Body of pancreas (tissue), 4 donors: ENCODE results near the gene NR6A1. TPM values are rescaled to one million over a fixed set of nuclear protein-coding genes. Genes with fewer than 3 reads are reported as not detected.

Experiments used
- ATAC-seq: fragments of 150-250 bp; one replicate; pipeline ENCODE4 v1.9.1; 2016
- DNase-seq, 4 donors: peaks; one replicate each; pipeline ENCODE4 v3.0.0-alpha.2; 2019
- H3K27ac ChIP-seq, 4 donors: fragments of 200-600 bp; sonication (generic); 1 replicate in 3 of 4; 2 replicates in 1 of 4; pipeline versions ENCODE4 v1.5.1 to v1.6.1; 2016 to 2019; ENCODE audit warnings: mild to moderate bottlenecking in 1 of 4, mixed read lengths in 1 of 4, moderate library complexity in 1 of 4
- H3K27me3 ChIP-seq, 2 donors: fragments of 200-600 bp; sonication (generic); one replicate each; pipeline ENCODE4 v1.6.0; 2016; ENCODE audit warnings: mild to moderate bottlenecking in 1 of 2
- H3K36me3 ChIP-seq, 2 donors: fragments of 200-600 bp; sonication (generic); replicated peaks in 1 of 2; 2 replicates each; pipeline ENCODE4 v1.5.1; 2016; ENCODE audit warnings: low read depth in 2 of 2; ENCODE audit not compliant: insufficient read depth in 1 of 2
- H3K4me1 ChIP-seq: fragments of 200-600 bp; sonication (generic); one replicate; pipeline ENCODE4 v1.6.0; 2016
- H3K4me3 ChIP-seq, 2 donors: fragments of 200-600 bp; sonication (generic); 1 replicate in 1 of 2; 2 replicates in 1 of 2; pipeline ENCODE4 v1.5.1; 2016 to 2019
- H3K9me3 ChIP-seq, 3 donors: fragments of 200-600 bp; sonication (generic); 1 replicate in 2 of 3; 2 replicates in 1 of 3; pipeline ENCODE4 v1.5.1; 2016
- CTCF ChIP-seq, 7 experiments: fragments of 450-650 bp in 4 of 7; fragments of 200-600 bp in 3 of 7; sonication (generic) in 3 of 7; IDR thresholded peaks; one replicate each; pipeline ENCODE4 v1.5.1; 2016 to 2019; ENCODE audit warnings: antibody characterized with exemption in 7 of 7
- POLR2A ChIP-seq, 3 donors: fragments of 450-650 bp; IDR thresholded peaks; one replicate each; pipeline ENCODE4 v1.6.1; 2016; ENCODE audit warnings: antibody characterized with exemption in 3 of 3, mild to moderate bottlenecking in 2 of 3
- WGBS, 2 donors: methylation state at CpG; one replicate each; pipeline ENCODE4 v1.1.5; 2017; 5-methylcytosine and 5-hydroxymethylcytosine counted together
- intact Hi-C: fragments of 100-400 bp; cut with DNase I; formaldehyde crosslinking; loops from one replicate; pipeline ENCODE4 v1.15.1; 2023
- total RNA-seq, 2 donors: library from RNA; depleted of rRNA; stranded (reverse); fragments of >200 nt; gene quantifications; one replicate each; pipeline ENCODE4 v1.1.0, GENCODE V29; 2016

Gene NR6A1
- total RNA-seq, 2 donors from 2014 or later = 3.3 to 3.9 TPM

- no peaks in the 10 kb centered on the region for H3K9me3 ChIP-seq
- WGBS, 2 donors = 86 to 92% methylated on average over 4 of the region's 4 CpGs
- H3K27me3 ChIP-seq = no peaks in the 10 kb centered on the region
- H3K4me3 ChIP-seq = no peak overlapping the region
- DNase-seq (no peak), ATAC-seq (no peak)
- no peaks in the 10 kb centered on the region for H3K36me3 ChIP-seq
- TF ChIP-seq POLR2A (IDR thresholded peaks at IDR 0.05) = no peak
- no peak for TF ChIP-seq CTCF (IDR thresholded peaks at IDR 0.05)
- intact Hi-C loops = no loop called here
- H3K27ac ChIP-seq = no peak overlapping the region
- no peaks in the 10 kb centered on the region for H3K4me1 ChIP-seq
Measured at GRCh38 chr9:124747065-124747464, 24.0 kb downstream of the NR6A1 start.

GRCh38 chr9:124743686-124744348 is 27.3 kb downstream of the NR6A1 start:
- Histone ChIP-seq H3K27me3 (no peaks in the 10 kb centered on the region), H3K9me3 (no peaks in the 10 kb centered on the region), H3K27ac (no peak overlapping the region), H3K4me1 (no peaks in the 10 kb centered on the region), H3K36me3 (no peaks in the 10 kb centered on the region), H3K4me3 (no peak overlapping the region)
- intact Hi-C loops = no loop called here
- TF ChIP-seq POLR2A (IDR thresholded peaks at IDR 0.05) (no peak), CTCF (IDR thresholded peaks at IDR 0.05) (no peak)
- ATAC-seq (no peak), DNase-seq (no peak)
- 77 to 80% methylated on average over 5 of the region's 5 CpGs for WGBS, 2 donors

GRCh38 chr9:124742940-124743339 is 28.2 kb downstream of the NR6A1 start:
- DNase-seq = no peak
- no peaks in the 10 kb centered on the region for H3K36me3 ChIP-seq
- H3K27me3 ChIP-seq = no peaks in the 10 kb centered on the region
- intact Hi-C loops = no loop called here
- no peak for ATAC-seq
- no peaks in the 10 kb centered on the region for H3K4me1 ChIP-seq
- no peaks in the 10 kb centered on the region for H3K9me3 ChIP-seq
- H3K4me3 ChIP-seq = no peak overlapping the region
- TF ChIP-seq CTCF (IDR thresholded peaks at IDR 0.05) (no peak), POLR2A (IDR thresholded peaks at IDR 0.05) (no peak)
- H3K27ac ChIP-seq = no peak overlapping the region

GRCh38 chr9:124741662-124742061 is 29.4 kb downstream of the NR6A1 start:
- ATAC-seq = no peak
- intact Hi-C loops = no loop called here
- 60 to 64% methylated on average over 4 of the region's 4 CpGs for WGBS, 2 donors
- no peak overlapping the region for H3K4me3 ChIP-seq
- no peaks in the 10 kb centered on the region for H3K4me1 ChIP-seq
- TF ChIP-seq POLR2A (IDR thresholded peaks at IDR 0.05) (no peak), CTCF (IDR thresholded peaks at IDR 0.05) (no peak)
- no peaks in the 10 kb centered on the region for H3K27me3 ChIP-seq
- H3K9me3 ChIP-seq = no peaks in the 10 kb centered on the region
- no peaks in the 10 kb centered on the region for H3K36me3 ChIP-seq
- DNase-seq = no peak
- no peak overlapping the region for H3K27ac ChIP-seq

GRCh38 chr9:124741149-124741548 is 30.0 kb downstream of the NR6A1 start:
- no peak overlapping the region for H3K27ac ChIP-seq
- H3K27me3 ChIP-seq = no peaks in the 10 kb centered on the region
- no peak for DNase-seq
- TF ChIP-seq POLR2A (IDR thresholded peaks at IDR 0.05) = no peak
- TF ChIP-seq CTCF (IDR thresholded peaks at IDR 0.05) = no peak
- no peaks in the 10 kb centered on the region for H3K9me3 ChIP-seq
- 90% methylated on average over 4 of the region's 4 CpGs for WGBS, 2 donors
- H3K36me3 ChIP-seq = no peaks in the 10 kb centered on the region
- ATAC-seq = no peak
- H3K4me3 ChIP-seq = no peak overlapping the region
- no peaks in the 10 kb centered on the region for H3K4me1 ChIP-seq
- intact Hi-C loops = no loop called here
